CD4-positive, alpha-beta T cell treated with Interleukin-12 subunit alpha and Interleukin-12 subunit beta, for 1 hour (primary cell): ENCODE results near the gene TF.

Experiments
- DNase-seq: peaks from one replicate; pipeline ENCODE4 v3.0.0-alpha.2; 2020

The TF gene

GRCh38 chr3:133820889-133821675 is 74.9 kb downstream of the TF start:
- DNase-seq: no peak

DNA sequence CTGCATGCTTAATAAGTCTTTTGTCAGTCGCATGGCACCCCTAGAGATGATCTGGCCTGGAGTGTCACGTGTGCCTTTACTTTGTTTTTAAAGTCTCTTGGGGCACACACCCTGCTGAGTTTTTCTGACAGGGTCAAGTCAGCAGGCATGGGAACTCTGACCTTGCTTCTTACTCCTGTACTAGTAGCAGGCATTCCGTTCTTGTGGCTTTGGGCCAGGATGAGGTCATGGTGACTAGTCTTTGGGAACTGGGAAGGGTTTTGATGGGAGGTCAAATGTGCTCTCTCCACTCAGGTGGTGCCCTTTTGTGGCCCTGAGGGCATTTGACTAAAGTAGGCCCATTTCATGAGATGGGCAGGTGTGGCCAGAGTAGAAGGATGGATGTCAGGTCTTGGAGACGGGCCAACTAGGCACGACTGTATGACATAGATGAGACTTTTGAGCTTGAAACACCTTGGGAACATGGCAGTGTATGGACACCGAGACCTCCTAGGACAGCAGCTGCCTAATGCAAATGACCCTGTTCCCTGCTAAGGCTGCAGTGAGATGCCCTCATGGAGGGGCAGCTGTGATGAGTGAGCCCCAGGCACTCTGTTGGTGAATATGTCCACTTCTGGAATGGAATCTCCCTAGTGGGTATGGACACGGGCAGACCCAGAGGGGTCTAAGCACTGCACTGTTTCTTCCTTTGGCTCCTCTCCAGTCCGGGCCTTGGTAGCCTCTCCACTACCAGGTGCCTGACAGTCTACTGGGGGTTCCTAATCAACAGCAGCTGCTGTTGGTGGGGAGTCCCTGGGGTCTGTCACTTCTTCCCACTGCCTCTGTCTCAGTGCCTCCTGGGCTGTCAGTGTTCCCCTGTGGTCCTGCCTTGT is 75.8 kb downstream of the TF start:
- no peak for DNase-seq

GRCh38 chr3:133824961-133825485 is 78.8 kb downstream of the TF start:
- no peak for DNase-seq

DNA sequence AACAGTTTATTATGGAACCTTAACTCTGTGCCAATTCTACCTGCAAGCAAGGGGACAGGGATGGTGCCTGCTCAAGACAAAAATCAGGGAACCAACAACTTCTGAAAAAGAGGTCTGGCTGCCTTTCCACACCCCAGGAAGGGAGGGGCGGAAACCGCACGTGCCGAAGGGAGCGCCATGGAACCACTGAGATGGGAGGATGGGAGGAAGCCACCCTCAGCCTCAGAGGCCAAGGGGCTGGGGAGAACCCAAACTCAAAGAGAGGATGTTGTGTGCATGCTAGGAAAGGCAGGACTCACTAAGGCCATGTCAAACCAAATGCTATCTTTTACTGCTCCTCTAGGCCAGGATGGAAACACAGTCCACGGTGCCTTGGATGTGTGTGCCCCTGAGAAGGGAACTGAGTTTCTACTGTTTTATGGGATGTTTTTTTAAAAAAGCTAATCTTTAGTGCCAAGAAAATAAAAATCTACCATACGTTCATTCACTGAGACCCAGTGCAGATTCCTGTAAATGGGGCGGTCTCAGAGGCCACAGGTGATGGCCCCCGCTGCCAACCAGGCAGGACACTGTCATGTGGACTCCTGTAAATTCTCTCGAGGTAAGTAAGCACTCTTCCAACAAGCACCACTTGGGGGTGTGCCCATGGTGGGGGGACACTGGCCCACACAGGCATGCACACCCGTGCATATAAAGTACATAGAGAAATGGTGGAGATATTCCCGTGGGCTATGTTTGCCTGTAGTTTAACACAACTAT is 80.0 kb downstream of the TF start:
- no peak for DNase-seq

DNA sequence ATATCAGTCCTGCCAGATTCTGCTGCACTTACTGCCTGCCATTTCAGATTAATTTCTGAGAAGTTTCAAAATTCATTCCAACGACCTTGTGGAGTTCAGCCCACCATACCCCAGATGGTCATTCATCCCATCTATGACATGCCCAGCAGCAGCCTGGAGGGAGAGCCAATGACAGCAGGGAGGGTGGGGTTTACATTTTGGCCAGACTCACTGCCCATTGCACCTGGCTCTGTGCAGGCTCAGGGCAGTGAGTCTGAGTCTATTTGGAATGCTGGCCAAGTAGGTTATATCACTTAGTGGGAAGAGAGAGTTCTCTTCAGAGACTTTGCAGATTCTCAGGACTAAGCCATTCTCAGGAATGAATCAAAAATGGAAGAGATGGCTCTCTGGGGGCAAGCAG is 80.9 kb downstream of the TF start:
- DNase-seq: no peak

DNA sequence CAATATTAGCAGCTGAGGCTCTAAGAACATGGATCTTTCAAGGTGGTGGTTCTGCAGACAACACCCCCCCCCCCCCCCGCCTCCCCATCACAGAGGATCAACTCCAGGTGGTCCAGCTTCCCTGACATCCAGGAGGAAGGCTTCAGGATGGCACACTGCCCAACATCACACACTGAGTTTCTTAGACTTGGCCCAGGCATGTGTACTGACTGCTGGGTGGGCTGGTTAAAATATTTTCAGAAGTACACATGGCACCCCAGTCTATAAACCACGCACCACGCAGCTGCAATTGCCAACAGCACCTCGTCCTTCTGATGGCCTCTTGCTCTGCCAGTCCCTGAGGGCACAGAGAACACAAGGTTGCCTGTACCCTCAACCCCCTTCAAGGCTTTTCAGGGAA is 81.5 kb downstream of the TF start:
- no peak for DNase-seq

DNA sequence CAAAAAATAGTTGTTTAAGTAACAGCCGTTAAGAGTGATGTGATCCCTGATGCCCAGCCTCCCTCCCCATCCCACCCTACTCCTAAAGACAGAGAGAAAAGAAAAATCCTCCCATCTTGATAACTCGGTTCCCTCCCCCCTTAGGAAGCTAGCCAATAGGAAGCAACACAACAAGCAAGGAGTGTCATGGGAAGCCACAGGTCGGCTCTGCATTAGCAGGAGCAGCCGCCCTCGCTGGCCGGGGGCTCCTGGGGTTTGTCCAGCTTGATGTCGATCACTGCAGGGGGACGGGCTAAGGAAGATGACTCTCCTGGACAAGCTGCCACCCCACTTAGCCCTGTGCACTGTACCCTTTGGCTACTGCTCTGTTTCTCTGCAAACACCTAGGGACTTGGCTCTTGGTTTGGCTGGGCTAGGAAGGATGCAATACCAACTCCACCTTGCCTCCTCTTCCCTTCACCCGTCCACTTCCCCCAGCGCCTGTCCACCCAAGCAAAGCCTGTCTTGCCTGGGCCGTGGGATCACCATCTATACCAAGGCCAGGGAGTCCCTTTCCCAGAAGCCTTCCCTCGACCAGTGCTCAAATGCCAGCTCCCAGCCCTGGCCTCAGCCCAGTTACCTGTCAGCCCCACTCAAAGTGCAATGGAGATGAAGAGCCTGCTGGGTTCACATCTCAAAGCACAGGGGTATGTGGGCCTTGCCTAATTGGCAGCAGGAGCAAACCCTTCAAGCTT is 82.5 kb downstream of the TF start:
- no peak for DNase-seq

GRCh38 chr3:133829310-133829707 is 83.1 kb downstream of the TF start:
- DNase-seq: no peak

DNA sequence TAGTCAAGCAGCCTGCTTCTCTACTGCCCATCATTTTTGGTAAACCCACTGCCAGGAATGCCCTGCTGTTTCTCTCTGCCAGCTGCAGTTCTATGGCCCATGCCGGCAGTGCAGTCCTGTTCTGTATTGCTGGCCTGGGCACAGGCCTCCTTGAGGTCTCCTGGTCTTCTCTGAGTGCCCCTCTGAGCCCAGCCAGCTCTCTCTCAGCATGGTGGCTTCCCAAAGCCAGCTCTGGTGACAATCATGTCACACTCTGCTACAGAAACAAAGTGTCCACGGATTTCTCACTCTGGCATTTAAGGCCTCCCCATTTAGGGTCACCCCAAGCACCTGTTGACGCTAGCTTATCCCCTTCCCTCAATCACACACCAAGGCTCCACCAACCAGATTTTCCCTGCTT is 83.9 kb downstream of the TF start:
- no peak for DNase-seq

DNA sequence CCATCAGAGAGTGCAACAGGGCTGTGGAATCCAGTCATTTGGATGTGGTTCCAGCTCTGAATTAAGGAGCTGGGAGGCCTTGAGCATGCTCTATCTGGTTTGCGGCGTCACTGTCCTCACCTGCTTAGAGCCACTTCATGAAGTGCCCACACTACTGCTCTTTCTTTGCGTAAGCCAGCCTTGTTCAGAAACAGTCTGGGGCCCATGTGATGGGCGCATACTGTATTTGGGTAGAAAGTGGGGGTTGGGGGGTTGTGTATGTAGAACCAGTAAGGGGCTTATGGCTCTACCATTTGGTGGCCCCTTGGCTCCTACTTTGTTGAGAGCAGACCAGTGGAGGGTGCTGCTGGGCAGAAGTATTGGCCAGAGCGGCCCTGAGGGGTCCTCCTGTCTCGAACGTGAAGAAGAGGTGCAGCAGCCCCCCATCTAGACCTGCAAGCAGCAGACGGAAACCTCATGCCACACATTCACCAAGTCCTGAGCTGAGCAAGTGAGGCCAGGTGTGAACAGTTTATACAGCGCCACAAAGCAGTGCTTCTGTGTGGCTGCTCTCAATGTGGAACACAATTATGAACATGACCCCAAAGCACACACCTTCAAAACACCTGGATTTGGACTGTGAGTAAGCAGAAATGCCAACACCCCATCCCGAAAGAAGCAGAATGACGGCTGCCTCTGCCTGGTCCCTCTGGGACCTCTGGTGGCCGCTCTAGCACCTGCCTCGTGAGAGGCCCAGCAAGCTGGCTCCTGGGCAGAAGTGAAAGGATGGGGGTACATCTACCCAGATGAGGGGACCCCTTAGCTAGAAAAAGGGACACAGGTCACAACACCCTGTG is 86.0 kb downstream of the TF start:
- no peak for DNase-seq

GRCh38 chr3:133832802-133833144 is 86.6 kb downstream of the TF start:
- DNase-seq: no peak

GRCh38 chr3:133833267-133833666 is 87.1 kb downstream of the TF start:
- no peak for DNase-seq

- DNase-seq: no peak
Measured at GRCh38 chr3:133833880-133834620, 87.9 kb downstream of the TF start.

- DNase-seq: no peak
Measured at GRCh38 chr3:133834621-133835417, 88.6 kb downstream of the TF start.

GRCh38 chr3:133835418-133835743 is 89.2 kb downstream of the TF start:
- DNase-seq: no peak

DNA sequence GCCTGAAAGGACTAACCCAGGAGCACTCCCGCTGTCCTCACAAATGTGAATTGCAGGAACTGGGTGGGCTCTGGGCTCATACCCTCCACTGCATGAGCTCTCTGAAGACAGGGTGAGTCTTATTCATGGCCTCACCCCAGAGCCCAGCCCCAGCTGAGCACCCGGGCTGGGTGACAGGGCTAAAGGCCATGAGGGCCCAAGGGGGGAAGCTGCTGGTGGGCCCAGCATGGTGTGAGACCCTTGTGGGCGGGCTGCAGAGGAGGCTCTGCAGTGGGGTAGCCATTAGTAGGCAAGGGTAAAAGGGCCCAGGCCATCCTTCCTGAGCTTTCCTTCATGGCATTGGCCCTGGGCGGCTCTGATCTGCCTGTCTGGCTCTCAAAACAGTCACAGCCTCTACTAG is 89.8 kb downstream of the TF start:
- no peak for DNase-seq

DNA sequence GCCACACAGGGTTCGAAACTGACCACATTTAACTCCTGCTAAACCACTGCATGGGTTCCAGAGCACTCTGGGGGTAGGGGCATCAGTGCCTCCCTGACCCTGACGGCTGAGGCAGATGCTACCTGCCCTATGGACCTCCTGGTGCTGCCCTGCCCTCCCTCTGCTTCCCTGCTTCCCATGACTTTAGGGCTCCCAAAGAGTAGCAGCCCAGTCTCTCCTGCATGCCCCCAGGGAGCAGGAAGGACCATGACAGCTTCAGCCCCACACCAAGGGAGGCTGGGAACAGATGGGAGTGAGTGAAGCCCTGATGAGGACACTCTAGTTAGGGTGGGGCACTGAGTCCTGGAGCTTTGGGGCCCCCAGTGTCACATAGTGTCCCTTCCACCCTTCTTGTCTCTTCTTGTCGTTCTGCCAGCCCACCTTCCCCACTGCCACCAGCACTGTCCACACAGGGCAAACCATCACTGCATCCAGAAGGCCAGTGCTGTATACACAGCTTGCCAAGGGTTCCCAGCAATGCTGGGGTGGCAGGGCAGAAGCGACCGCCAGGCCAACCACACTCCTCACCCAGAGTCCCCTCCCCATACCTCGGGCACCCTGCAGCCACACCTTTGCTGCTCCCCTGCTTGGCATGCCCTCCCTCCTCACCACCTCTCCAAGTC is 90.4 kb downstream of the TF start:
- DNase-seq: no peak

- DNase-seq: no peak
Measured at GRCh38 chr3:133837487-133838295, 91.5 kb downstream of the TF start.

DNA sequence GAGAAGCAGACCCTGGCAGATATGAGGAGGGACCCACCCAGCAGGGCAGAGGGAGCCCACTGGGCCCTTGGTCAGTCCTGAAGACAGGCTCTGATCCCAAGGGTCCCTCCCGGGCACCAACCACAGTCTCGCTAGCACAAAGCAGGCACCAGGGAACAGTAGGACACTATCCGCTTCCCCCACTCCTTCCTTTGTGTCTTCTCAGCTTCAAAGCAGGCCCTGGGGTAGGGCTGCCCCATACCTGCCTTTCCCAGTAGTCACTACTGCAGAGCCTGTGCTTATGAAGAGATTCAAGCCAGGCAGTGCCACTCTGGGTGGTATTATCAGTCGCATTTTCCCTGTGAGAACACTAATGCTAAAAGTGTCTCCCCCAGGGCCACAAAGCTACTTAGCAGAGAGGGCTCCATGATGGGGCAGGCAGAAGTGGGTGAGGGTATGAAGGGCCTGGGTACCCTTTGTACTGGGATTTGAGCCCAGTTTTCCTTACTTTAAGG is 92.2 kb downstream of the TF start:
- DNase-seq: no peak
